Raji (cell line): ENCODE data around the gene TDRD1.

Source experiments
- POLR2A ChIP-seq: IDR thresholded peaks from 2 replicates; pipeline ENCODE4 v1.6.1; 2011; ENCODE audit warnings: low read depth, low read length, control low read depth; ENCODE audit not compliant: insufficient read depth

The TDRD1 gene

GRCh38 chr10:114271779-114272167 lies 92.6 kb downstream of the TDRD1 start:
- no peak for TF ChIP-seq POLR2A

GRCh38 chr10:114272696-114273095 lies 93.5 kb downstream of the TDRD1 start:
- TF ChIP-seq POLR2A, result no peak

GRCh38 chr10:114273910-114274309 lies 94.8 kb downstream of the TDRD1 start:
- TF ChIP-seq POLR2A, result no peak

- TF ChIP-seq POLR2A, result no peak
These were observed 95.7 kb downstream of the TDRD1 start for GRCh38 chr10:114274616-114275453.

GRCh38 chr10:114276066-114276465 lies 96.9 kb downstream of the TDRD1 start:
- no peak for TF ChIP-seq POLR2A

GRCh38 chr10:114276671-114277070 lies 97.5 kb downstream of the TDRD1 start:
- no peak for TF ChIP-seq POLR2A

- TF ChIP-seq POLR2A, result no peak
These were observed 99.2 kb downstream of the TDRD1 start for GRCh38 chr10:114278140-114278883.

GRCh38 chr10:114278884-114279191 lies 99.7 kb downstream of the TDRD1 start:
- TF ChIP-seq POLR2A, result no peak

- TF ChIP-seq POLR2A, result no peak
These were observed 100.1 kb downstream of the TDRD1 start for GRCh38 chr10:114279289-114279688.

GRCh38 chr10:114279901-114280644 lies 100.9 kb downstream of the TDRD1 start:
- TF ChIP-seq POLR2A, result no peak

GRCh38 chr10:114281006-114281405 lies 101.9 kb downstream of the TDRD1 start:
- TF ChIP-seq POLR2A, result no peak

GRCh38 chr10:114281461-114281860 lies 102.3 kb downstream of the TDRD1 start:
- no peak for TF ChIP-seq POLR2A
